Neuronal stem cell (in vitro differentiated cells): ENCODE results near the gene COPS7B.
A peak's percentile ranks its signal among the peaks of the same experiment; 100 is the strongest.

Experiments
- DNase-seq: peaks from one replicate; pipeline ENCODE4 v3.0.0-alpha.2; 2013; ENCODE audit warnings: low spot score
- H2AFZ ChIP-seq: one replicate; pipeline ENCODE4 v1.6.1; 2013; ENCODE audit warnings: mild to moderate bottlenecking, low read length, inconsistent platforms
- H2AK5ac ChIP-seq: 2 replicates; pipeline ENCODE4 v1.6.1; 2013; ENCODE audit warnings: low read depth, mild to moderate bottlenecking, inconsistent platforms, low read length, moderate library complexity, mixed read lengths
- H2BK120ac ChIP-seq: 2 replicates; pipeline ENCODE4 v1.6.1; 2013; ENCODE audit warnings: low read depth, mild to moderate bottlenecking, inconsistent platforms, low read length, moderate library complexity, mixed read lengths
- H2BK12ac ChIP-seq: one replicate; pipeline ENCODE4 v1.6.1; 2013; ENCODE audit warnings: low read length, inconsistent platforms
- H2BK15ac ChIP-seq: 2 replicates; pipeline ENCODE4 v1.6.1; 2013; ENCODE audit warnings: mild to moderate bottlenecking, low read length, inconsistent platforms, mixed read lengths
- H2BK5ac ChIP-seq: one replicate; pipeline ENCODE4 v1.6.1; 2013; ENCODE audit warnings: inconsistent platforms, mild to moderate bottlenecking, low read length, moderate library complexity
- H3K14ac ChIP-seq: one replicate; pipeline ENCODE4 v1.6.1; 2013; ENCODE audit warnings: low read length, inconsistent platforms
- H3K18ac ChIP-seq: 2 replicates; pipeline ENCODE4 v1.6.1; 2013; ENCODE audit warnings: low read length, inconsistent platforms
- H3K23ac ChIP-seq: 2 replicates; pipeline ENCODE4 v1.6.1; 2013; ENCODE audit warnings: low read depth, mild to moderate bottlenecking, mixed read lengths, low read length, inconsistent platforms; ENCODE audit not compliant: poor library complexity
- H3K27ac ChIP-seq: replicated peaks from 3 replicates; pipeline ENCODE4 v1.5.1; 2013; ENCODE audit warnings: low read length, inconsistent platforms
- H3K27me3 ChIP-seq, 3 experiments: 2 replicates each; pipeline ENCODE4 v1.6.1; 2013; ENCODE audit warnings: low read length in 3 of 3, mild to moderate bottlenecking in 2 of 3, inconsistent platforms in 1 of 3, low read depth in 1 of 3, mixed read lengths in 1 of 3, moderate library complexity in 1 of 3; ENCODE audit not compliant: control insufficient read depth in 3 of 3, insufficient read depth in 3 of 3
- H3K36me3 ChIP-seq, 2 donors: replicated peaks in 1 of 2; 2 replicates each; pipeline ENCODE4 v1.6.1; 2013; ENCODE audit warnings: low read length in 2 of 2; ENCODE audit not compliant: control insufficient read depth in 2 of 2, insufficient read depth in 2 of 2
- H3K4ac ChIP-seq: 2 replicates; pipeline ENCODE4 v1.6.1; 2013; ENCODE audit warnings: inconsistent platforms, mild to moderate bottlenecking, low read length, moderate library complexity
- H3K4me1 ChIP-seq, 2 donors: 1 replicate in 1 of 2; 2 replicates in 1 of 2; pipeline ENCODE4 v1.6.1; 2013; ENCODE audit warnings: low read length in 2 of 2, low read depth in 1 of 2; ENCODE audit not compliant: control insufficient read depth in 2 of 2, insufficient read depth in 1 of 2
- H3K4me2 ChIP-seq: one replicate; pipeline ENCODE4 v1.6.1; 2013; ENCODE audit warnings: mild to moderate bottlenecking, low read length, inconsistent platforms; ENCODE audit not compliant: insufficient read depth, poor library complexity, severe bottlenecking
- H3K4me3 ChIP-seq, 2 donors: 2 replicates each; pipeline ENCODE4 v1.5.1; 2013; ENCODE audit warnings: low read length in 2 of 2, mild to moderate bottlenecking in 2 of 2, inconsistent platforms in 1 of 2, moderate library complexity in 1 of 2
- H3K79me1 ChIP-seq: one replicate; pipeline ENCODE4 v1.6.1; 2013; ENCODE audit warnings: low read depth, mild to moderate bottlenecking, inconsistent platforms, low read length, moderate library complexity
- H3K9ac ChIP-seq: one replicate; pipeline ENCODE4 v1.6.1; 2013; ENCODE audit warnings: mild to moderate bottlenecking, low read depth, low read length, inconsistent platforms; ENCODE audit not compliant: poor library complexity
- H3K9me3 ChIP-seq, 2 donors: replicated peaks in 1 of 2; 2 replicates each; pipeline versions ENCODE3 to v1.6.1; 2013; ENCODE audit warnings: low read length in 2 of 2, mild to moderate bottlenecking in 2 of 2, inconsistent platforms in 1 of 2, low read depth in 1 of 2, mixed read lengths in 1 of 2, moderate library complexity in 1 of 2; ENCODE audit not compliant: control insufficient read depth in 2 of 2, insufficient read depth in 1 of 2
- H4K8ac ChIP-seq: one replicate; pipeline ENCODE4 v1.6.1; 2013; ENCODE audit warnings: low read depth, mild to moderate bottlenecking, inconsistent platforms, low read length, moderate library complexity
- H4K91ac ChIP-seq: one replicate; pipeline ENCODE4 v1.6.1; 2013; ENCODE audit warnings: low read length, low read depth, mild to moderate bottlenecking, inconsistent platforms; ENCODE audit not compliant: poor library complexity
- WGBS, 2 donors: extraction: QIAGEN DNeasy Blood & Tissue Kit; methylation state at CpG; one replicate each; pipeline ENCODE4 v1.1.7; 2013; ENCODE audit warnings: missing lambda C conversion rate in 2 of 2, mixed read lengths in 1 of 2; ENCODE audit not compliant: insufficient read length in 2 of 2, insufficient replicate concordance in 1 of 2; ENCODE audit errors: extremely low coverage in 2 of 2; 5-methylcytosine and 5-hydroxymethylcytosine counted together

Gene COPS7B

GRCh38 chr2:231821908-231822307 lies 35.7 kb downstream of the COPS7B start:
- WGBS, 2 donors = no CpG with 5 or more reads among the region's 3 CpGs
- Histone ChIP-seq H2BK15ac (no peak overlapping the region), H3K4ac (no peak overlapping the region), H2AK5ac (no peak overlapping the region), H3K14ac (no peak overlapping the region), H4K91ac (no peak overlapping the region), H3K4me3 (no peak overlapping the region), H2BK5ac (no peak overlapping the region), H3K4me1 (peaks cover 0 to 1% of the 10 kb centered on the region in 2 donors), H3K9me3 (peaks cover 0 to 4% of the 10 kb centered on the region in 2 donors), H3K4me2 (no peak overlapping the region), H3K9ac (no peak overlapping the region), H3K27ac (no peak overlapping the region), H2AFZ (no peak overlapping the region), H3K79me1 (no peaks in the 10 kb centered on the region), H3K27me3 (no peaks in the 10 kb centered on the region), H2BK12ac (no peak overlapping the region), H3K23ac (no peak overlapping the region), H3K18ac (no peak overlapping the region), H3K36me3 (no peaks in the 10 kb centered on the region), H2BK120ac (no peak overlapping the region), H4K8ac (no peak overlapping the region)
- no peak for DNase-seq

GRCh38 chr2:231853105-231853504 lies 66.9 kb downstream of the COPS7B start:
- no CpG with 5 or more reads among the region's 10 CpGs for WGBS, 2 donors
- H2AFZ ChIP-seq = no peak overlapping the region
- no peak overlapping the region for H3K14ac ChIP-seq

GRCh38 chr2:231854616-231855125 lies 68.4 kb downstream of the COPS7B start:
- Histone ChIP-seq H3K4me3 (no peak overlapping the region), H3K4me1 (no peaks in the 10 kb centered on the region), H3K27ac (no peak overlapping the region), H3K9ac (no peak overlapping the region), H2BK5ac (peak overlapping the region; percentile 59), H3K23ac (no peak overlapping the region), H3K4ac (no peak overlapping the region), H4K91ac (no peak overlapping the region), H3K27me3 (no peaks in the 10 kb centered on the region), H2AFZ (no peak overlapping the region), H2BK15ac (no peak overlapping the region), H3K18ac (no peak overlapping the region), H3K36me3 (no peaks in the 10 kb centered on the region), H2BK12ac (no peak overlapping the region), H4K8ac (peak overlapping the region; percentile 50), H3K9me3 (peaks cover 0 to 2% of the 10 kb centered on the region in 2 donors), H3K79me1 (no peaks in the 10 kb centered on the region), H3K4me2 (no peak overlapping the region), H2AK5ac (no peak overlapping the region), H3K14ac (no peak overlapping the region), H2BK120ac (no peak overlapping the region)
- no peak for DNase-seq
- WGBS, 2 donors = no CpG with 5 or more reads among the region's 9 CpGs

More at GRCh38 chr2:231853105-231853504, 66.9 kb downstream of the COPS7B start:
- Histone ChIP-seq H2BK120ac (no peak overlapping the region), H2BK15ac (peak overlapping the region; percentile 55), H2BK5ac (no peak overlapping the region), H3K27me3 (no peaks in the 10 kb centered on the region), H3K79me1 (no peaks in the 10 kb centered on the region), H3K27ac (no peak overlapping the region), H4K91ac (no peak overlapping the region), H3K18ac (peak overlapping the region; percentile 13), H3K9ac (peak overlapping the region; percentile 30), H3K23ac (peak overlapping the region; percentile 80), H3K4me1 (no peaks in the 10 kb centered on the region), H2AK5ac (no peak overlapping the region), H3K4ac (no peak overlapping the region), H2BK12ac (no peak overlapping the region), H4K8ac (no peak overlapping the region), H3K4me2 (no peak overlapping the region), H3K4me3 (no peak overlapping the region), H3K36me3 (no peaks in the 10 kb centered on the region), H3K9me3 (peaks cover 0 to 2% of the 10 kb centered on the region in 2 donors)
- no peak for DNase-seq

GRCh38 chr2:231856959-231857358 lies 70.7 kb downstream of the COPS7B start:
- H3K18ac ChIP-seq = no peak overlapping the region
- H3K36me3 ChIP-seq = no peaks in the 10 kb centered on the region
- no peak overlapping the region for H3K23ac ChIP-seq
- no peak overlapping the region for H3K4me3 ChIP-seq
- no peaks in the 10 kb centered on the region for H3K4me1 ChIP-seq
- no CpG with 5 or more reads among the region's 6 CpGs for WGBS, 2 donors
- no peak overlapping the region for H2BK15ac ChIP-seq
- no peak overlapping the region for H3K27ac ChIP-seq
- no peak overlapping the region for H2AK5ac ChIP-seq
- H3K9ac ChIP-seq = no peak overlapping the region
- no peak overlapping the region for H3K14ac ChIP-seq
- H3K9me3 ChIP-seq = no peaks in the 10 kb centered on the region
- no peak overlapping the region for H4K8ac ChIP-seq
- H2BK120ac ChIP-seq = no peak overlapping the region
- no peak overlapping the region for H2BK12ac ChIP-seq
- H4K91ac ChIP-seq = no peak overlapping the region
- H3K79me1 ChIP-seq = no peaks in the 10 kb centered on the region
- no peak overlapping the region for H3K4me2 ChIP-seq
- no peak overlapping the region for H2AFZ ChIP-seq
- no peak overlapping the region for H2BK5ac ChIP-seq
- no peak for DNase-seq
- no peak overlapping the region for H3K4ac ChIP-seq
- no peaks in the 10 kb centered on the region for H3K27me3 ChIP-seq
